Left colon (tissue), 2 donors: ENCODE data around the gene ANO10. TPM values are rescaled to one million over a fixed set of nuclear protein-coding genes. Genes with fewer than 3 reads are reported as not detected.

Experiments
- ATAC-seq: fragments of 200-7000 bp; cut with Tn5 transposase; one replicate; pipeline ENCODE4 v1.9.1; 2020; ENCODE audit warnings: mild to moderate bottlenecking, moderate library complexity
- DNase-seq, 2 donors: peaks; one replicate each; pipeline ENCODE4 v3.0.0-alpha.2; 2020
- intact Hi-C, 2 donors: fragments of 100-400 bp; cut with DNase I in 1 of 2; cut with micrococcal nuclease in 1 of 2; formaldehyde crosslinking; loops; one replicate each; pipeline versions ENCODE4 v1.11.2 to v1.14.0; 2022; cut with DNase I, micrococcal nuclease
- total RNA-seq, 2 donors: library from RNA; stranded (reverse); fragmentation: NEBNext Ultra II Directional; extraction: Animal tissue kit (Norgen Biotek cat#: 25700); gene quantifications; one replicate each; pipeline ENCODE4 v1.2.1, GENCODE V29; 2021
- donor health status: DM: no; HTN: no; CAD: no.
- donor health status: DM: yes; HTN: yes; CAD: no.

Gene ANO10
- total RNA-seq, 2 donors from 2014 or later = 82.0 to 85.3 TPM

GRCh38 chr3:43453981-43454380, 167.8 kb downstream of the ANO10 start:
- DNase-seq (no peak), ATAC-seq (no peak)
- intact Hi-C loops = no loop called here

- intact Hi-C loops = no loop called here
Observed at GRCh38 chr3:43451670-43452254, 170.0 kb downstream of the ANO10 start.

GRCh38 chr3:43448098-43448497, 173.7 kb downstream of the ANO10 start:
- intact Hi-C loops = no loop called here
- no peak for ATAC-seq
- DNase-seq = no peak

More at GRCh38 chr3:43451670-43452254, 170.0 kb downstream of the ANO10 start:
- ATAC-seq (no peak), DNase-seq (no peak)

- no peak for DNase-seq
- intact Hi-C loops = no loop called here
- no peak for ATAC-seq
Observed at GRCh38 chr3:43445820-43446219, 176.0 kb downstream of the ANO10 start.

- no peak for ATAC-seq
- intact Hi-C loops = no loop called here
- no peak for DNase-seq
Observed at GRCh38 chr3:43442872-43443395, 178.9 kb downstream of the ANO10 start.

- ATAC-seq (no peak), DNase-seq (no peak)
- intact Hi-C loops = no loop called here
Observed at GRCh38 chr3:43436507-43437140, 185.2 kb downstream of the ANO10 start.

- ATAC-seq = no peak
- no peak for DNase-seq
- intact Hi-C loops = no loop called here
Observed at GRCh38 chr3:43435706-43436105, 186.1 kb downstream of the ANO10 start.

- DNase-seq (no peak), ATAC-seq (no peak)
- intact Hi-C loops = no loop called here
Observed at GRCh38 chr3:43434431-43434830, 187.4 kb downstream of the ANO10 start.

- ATAC-seq (no peak), DNase-seq (no peak)
- intact Hi-C loops = no loop called here
Observed at GRCh38 chr3:43432462-43432861, 189.3 kb downstream of the ANO10 start.

GRCh38 chr3:43426388-43426787, 195.4 kb downstream of the ANO10 start:
- intact Hi-C loops = no loop called here
- DNase-seq (no peak), ATAC-seq (no peak)

GRCh38 chr3:43425829-43426228, 196.0 kb downstream of the ANO10 start:
- ATAC-seq = no peak
- intact Hi-C loops = no loop called here
- DNase-seq = no peak

GRCh38 chr3:43423639-43424038, 198.2 kb downstream of the ANO10 start:
- intact Hi-C loops = no loop called here
- ATAC-seq (no peak), DNase-seq (no peak)

- no peak for ATAC-seq
- DNase-seq = peak; percentile 8 to 33
- intact Hi-C loops = no loop called here
Observed at GRCh38 chr3:43423142-43423541, 198.7 kb downstream of the ANO10 start.

- DNase-seq (no peak), ATAC-seq (no peak)
- intact Hi-C loops = no loop called here
Observed at GRCh38 chr3:43418601-43419272, 203.1 kb downstream of the ANO10 start.

GRCh38 chr3:43417133-43417532, 204.7 kb downstream of the ANO10 start:
- intact Hi-C loops = no loop called here

GRCh38 chr3:43415088-43415487, 206.7 kb downstream of the ANO10 start:
- DNase-seq = no peak
- intact Hi-C loops = no loop called here

More at GRCh38 chr3:43417133-43417532, 204.7 kb downstream of the ANO10 start:
- ATAC-seq (no peak), DNase-seq (no peak)

GRCh38 chr3:43413676-43414368, 208.0 kb downstream of the ANO10 start:
- ATAC-seq (no peak), DNase-seq (no peak)
- intact Hi-C loops = no loop called here

More at GRCh38 chr3:43415088-43415487, 206.7 kb downstream of the ANO10 start:
- ATAC-seq = no peak

GRCh38 chr3:43411429-43411828, 210.4 kb downstream of the ANO10 start:
- no peak for ATAC-seq
- no peak for DNase-seq
- intact Hi-C loops = no loop called here

- no peak for ATAC-seq
- no peak for DNase-seq
- intact Hi-C loops = no loop called here
Observed at GRCh38 chr3:43410592-43410991, 211.2 kb downstream of the ANO10 start.

- intact Hi-C loops = no loop called here
- DNase-seq (no peak), ATAC-seq (no peak)
Observed at GRCh38 chr3:43409506-43409905, 212.3 kb downstream of the ANO10 start.
